HG03097 (cell line): ENCODE data around the gene RTN3.

Experiments used
- ATAC-seq: cut with Tn5 transposase; IDR thresholded peaks from one replicate; pipeline ENCODE4 v1.9.1; 2021; ENCODE audit not compliant: unreplicated experiment, low FRiP score

RTN3 gene

DNA sequence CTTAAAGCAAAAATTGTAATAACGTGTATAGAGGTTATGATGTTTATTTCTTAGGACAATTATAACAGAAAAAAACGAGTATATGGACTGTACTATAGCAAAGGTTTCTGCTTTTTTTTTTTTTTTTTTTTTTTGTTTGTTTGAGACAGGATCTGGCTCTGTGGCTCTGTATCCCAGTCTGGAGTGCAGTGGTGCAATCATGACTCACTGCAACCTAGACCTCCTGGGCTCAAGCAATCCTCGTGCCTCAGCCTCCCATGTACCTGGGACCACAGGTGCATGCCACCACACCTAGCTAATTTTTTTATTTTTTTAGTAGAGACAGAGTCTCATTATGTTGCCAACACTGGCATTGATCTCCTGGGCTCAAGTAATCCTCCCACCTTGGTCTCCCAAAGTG, 48.0 kb downstream of the RTN3 start:
- no peak for ATAC-seq

DNA sequence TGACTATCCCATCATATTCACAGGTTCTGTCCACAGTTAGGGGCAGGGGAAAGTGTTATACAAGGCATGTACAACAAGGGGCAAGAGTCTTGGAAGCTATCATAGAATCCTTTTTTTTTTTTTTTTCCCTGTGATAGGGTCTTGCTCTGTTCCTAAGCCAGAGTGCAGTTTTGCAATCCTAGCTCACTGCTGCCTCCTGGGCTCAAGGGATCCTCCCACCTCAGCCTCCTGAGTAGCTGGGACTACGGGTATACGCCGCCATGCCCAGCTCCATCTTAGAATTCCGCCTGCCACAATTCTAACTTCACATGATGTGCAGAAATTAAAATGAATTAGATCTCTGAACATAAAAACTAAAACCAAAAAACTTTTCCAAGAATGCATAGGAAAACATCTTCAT, 55.6 kb downstream of the RTN3 start:
- no peak for ATAC-seq

DNA sequence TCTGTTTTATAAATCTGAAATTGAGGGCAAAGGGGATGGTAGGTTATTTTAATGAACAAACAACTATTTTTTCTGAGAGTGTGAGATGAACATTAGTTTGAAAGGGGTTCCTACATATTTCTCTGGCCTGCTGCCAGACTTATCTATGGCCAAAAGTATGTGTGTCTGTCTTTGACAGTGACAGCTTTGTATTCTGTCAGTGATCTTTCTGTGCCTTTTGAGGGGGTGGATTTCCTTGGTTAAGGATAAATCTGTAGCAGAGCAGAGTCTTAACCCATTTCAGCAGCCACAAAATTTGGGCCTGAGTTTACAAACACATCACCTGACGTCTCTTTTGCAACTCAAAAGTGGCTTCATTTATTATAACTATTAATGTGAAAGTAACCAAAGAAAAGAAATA, 56.4 kb downstream of the RTN3 start:
- no peak for ATAC-seq

DNA sequence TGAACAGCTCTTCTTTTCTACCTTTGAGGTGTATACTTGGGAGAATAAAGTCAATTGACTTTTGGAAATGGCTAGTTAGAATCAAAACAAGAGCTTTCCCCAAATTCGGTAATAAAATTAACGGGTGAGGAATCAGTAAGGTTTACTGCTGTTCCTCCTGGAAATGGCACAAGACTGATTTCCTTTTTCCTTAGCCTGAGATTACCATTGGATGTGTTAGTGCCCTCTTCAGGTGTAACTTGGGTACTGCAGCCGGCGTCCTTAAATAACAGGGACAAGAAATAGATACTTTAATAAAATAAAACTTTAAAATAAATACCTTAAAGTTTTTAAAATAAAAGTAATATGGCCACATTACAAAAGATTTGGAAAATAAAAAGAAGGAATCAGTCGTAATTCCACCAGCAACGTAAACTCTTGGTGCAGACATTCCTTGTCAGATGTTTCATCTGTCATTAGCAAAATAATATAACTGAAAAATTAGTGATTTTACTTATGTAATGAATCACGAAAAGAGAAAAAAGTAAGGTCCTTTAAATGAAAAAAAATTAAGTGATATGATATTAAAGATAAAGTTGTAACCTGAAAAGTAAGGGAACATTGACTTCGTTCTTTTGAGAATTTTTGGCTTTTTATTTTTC, 57.5 kb downstream of the RTN3 start:
- no peak for ATAC-seq

DNA sequence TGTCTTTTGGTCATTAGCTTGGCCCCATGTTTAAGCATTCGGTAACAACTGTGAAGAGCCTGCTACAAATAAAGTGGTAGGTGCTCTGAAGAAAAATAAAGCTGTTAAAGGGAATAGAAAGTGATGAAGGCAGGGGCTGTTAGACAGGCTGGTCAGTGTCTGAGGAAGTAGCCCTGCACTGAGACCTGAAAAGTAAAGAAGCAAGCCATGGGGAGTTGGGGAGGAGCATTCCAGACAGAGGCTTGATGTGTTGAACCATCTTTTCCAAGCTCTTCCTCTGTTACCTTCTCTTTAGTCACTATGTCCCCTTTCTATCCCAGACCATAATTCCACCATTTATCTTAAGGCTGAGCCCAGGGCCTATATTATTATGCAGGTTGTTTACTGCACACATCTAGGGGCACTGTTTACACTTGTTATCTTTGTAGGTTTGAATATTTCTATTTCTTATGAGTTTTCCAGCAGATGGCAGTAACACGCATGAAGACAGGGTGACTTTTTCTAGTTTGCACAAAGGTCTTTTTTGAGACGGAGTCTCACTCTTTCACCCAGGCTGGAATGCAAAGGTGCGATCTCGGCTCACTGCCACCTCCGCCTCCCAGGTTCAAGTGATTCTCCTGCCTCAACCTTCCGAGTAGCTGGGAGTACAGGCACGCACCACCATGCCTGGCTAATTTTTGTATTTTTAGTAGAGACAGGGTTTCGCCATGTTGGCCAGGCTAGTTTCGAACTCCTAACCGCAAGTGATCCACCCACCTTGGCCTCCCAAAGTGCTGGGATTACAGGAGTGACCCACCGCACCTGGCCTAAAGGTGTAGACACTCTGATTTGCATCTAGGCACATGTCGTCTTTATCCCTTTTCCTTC, 64.2 kb downstream of the RTN3 start:
- ATAC-seq = no peak

DNA sequence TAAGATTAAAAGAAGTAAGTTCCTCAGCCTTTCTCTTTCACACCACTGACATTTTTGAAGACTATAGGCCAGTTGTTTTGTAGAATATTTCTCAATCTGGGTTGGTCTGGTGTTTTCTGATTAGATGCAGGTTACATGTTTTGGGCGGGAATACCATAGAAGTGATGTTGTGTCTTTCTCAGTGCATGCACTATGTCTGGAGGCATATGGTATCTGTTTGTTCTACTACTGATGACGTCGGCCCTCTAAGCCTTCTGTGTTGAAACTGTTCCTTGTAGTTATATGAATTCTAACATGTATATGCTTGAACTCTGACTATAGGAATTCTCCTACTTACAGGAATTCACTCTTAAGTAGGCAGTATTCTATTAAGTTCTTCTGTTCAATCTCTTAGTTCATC, 65.7 kb downstream of the RTN3 start:
- ATAC-seq = no peak

DNA sequence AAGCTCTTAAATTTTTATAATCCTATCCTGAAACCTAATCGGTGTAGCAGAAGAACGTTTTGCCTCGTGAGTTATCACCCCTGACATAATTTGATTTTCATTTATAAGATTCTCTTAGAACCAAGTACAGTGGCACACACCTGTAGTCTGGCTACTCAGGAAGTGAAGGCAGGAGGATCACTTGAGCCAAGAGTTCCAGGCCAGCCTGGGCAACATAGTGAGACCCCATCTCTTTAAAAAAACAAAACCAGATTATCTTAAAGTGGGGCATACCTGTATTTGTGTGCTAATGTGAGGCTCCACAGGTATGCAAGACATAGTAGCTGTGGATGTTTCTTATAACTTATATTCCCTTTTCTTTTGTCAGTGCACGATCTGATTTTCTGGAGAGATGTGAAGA, 68.3 kb downstream of the RTN3 start:
- no peak for ATAC-seq

DNA sequence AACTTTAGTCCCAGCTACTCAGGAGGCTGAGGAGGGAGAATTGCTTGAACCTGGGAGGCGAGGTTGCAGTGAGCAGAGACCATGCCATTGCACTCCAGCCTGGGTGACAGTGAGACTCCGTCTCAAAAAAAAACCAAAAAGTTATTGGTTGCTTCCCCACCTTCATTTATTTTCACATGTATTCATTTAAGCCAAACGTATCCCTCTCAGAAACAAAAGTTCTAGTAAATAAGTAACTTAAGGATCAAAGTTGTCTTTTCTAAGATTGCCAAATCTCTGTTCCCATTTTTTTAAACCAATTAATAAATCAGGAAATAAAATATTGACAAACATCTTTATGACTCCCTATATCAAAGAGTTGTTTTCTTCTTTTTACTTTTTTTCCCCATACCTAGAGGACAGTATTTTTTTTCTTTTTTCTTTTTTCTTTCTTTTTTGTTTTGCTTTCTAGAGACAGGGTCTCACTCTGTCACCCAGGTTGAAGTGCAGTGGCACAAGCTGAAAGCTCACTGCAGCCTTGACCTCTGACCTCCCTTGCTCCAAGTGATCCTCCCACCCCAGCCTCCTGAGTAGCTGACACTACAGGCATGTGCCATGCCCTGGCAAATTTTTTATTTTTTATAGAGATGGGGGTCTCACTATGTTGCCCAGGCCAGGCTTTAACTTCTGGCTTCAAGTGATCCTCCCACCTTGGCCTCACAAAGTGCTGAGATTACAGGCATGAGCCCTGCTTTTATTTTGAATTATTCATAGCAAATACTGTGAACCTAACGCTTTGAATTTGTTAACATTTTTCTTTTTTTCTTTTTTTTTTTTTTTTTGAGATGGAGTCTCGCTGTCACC, 75.8 kb downstream of the RTN3 start:
- no peak for ATAC-seq

DNA sequence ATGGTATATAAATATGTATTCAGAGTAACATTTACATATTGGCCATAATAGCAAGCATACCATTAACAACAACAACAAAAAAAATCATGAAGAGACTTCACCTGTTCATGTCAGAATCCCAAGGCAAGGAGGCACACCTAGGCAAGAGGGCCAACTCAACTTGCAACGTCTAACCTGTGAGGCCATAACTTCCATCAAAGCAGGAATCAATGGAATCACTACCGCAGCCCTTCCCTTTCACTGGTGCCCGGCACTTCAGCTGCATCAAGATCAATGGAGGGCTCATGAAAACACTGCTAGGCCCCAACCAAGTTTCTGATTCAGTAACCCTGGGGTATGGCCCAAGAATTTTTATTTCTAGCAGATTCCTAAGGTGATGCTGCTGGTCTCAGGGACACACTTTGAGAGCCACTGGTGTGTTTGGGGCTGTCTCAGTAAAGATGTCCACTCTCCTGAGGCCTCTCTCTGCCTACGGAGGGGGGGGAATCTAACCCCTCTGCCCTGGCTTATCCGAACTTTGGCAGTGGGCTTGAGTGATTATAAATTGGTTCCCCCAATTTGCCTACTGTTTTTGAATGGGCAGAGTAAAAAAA, 79.3 kb downstream of the RTN3 start:
- ATAC-seq = no peak

DNA sequence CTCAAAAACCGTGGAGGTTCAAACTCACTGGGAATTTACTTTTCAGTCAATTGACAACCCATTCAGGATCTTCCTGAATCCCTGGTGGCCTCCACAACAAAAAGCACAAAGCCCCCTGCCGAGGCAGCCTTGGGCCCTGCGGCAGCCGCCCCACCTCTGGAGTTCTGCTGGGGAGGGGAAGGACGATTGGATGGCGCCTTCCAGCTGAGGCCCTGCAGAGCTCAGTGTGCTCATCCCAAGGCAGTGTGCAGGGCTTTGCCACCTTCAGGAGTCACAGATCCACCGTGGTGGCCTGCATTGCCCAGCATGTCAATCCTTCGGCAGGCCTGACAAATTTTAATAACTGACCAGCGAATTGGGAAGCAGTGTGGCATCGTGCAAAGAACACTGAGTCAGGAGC, 79.9 kb downstream of the RTN3 start:
- ATAC-seq = no peak

DNA sequence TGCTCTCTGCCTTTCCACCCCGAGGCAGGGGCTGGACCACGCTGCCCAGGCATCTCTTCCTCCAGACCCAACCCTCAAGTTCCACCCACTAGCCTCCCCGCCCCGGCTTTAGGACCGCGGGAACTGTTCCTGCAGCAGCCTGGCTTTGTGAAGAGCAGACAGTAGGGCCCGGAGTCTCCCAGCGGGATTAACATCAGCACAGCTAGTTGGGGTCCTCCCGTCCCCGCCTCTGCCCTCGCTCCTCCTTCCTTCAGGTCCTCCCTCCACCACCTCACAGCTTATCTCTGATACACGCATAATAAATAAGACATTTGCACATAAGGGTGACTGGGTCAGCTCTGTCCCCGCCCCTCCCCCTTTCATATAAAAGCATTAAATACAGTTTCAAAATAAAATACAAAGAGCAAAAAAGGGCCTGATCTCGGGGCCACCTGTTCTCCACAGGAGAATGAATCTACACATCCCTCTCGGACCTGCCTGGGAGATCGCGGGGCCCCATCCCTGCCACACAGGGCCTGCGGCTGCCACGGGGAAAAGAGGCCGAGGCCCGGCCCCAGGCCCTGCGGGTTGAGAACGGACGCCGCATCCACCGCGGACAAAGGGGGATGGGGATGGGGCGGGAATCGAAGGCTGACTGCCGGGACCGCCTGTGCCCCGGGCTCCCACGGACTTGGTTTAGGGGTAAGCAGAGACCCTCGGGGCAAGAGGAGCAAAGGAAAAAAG, 80.8 kb downstream of the RTN3 start:
- ATAC-seq = no peak

DNA sequence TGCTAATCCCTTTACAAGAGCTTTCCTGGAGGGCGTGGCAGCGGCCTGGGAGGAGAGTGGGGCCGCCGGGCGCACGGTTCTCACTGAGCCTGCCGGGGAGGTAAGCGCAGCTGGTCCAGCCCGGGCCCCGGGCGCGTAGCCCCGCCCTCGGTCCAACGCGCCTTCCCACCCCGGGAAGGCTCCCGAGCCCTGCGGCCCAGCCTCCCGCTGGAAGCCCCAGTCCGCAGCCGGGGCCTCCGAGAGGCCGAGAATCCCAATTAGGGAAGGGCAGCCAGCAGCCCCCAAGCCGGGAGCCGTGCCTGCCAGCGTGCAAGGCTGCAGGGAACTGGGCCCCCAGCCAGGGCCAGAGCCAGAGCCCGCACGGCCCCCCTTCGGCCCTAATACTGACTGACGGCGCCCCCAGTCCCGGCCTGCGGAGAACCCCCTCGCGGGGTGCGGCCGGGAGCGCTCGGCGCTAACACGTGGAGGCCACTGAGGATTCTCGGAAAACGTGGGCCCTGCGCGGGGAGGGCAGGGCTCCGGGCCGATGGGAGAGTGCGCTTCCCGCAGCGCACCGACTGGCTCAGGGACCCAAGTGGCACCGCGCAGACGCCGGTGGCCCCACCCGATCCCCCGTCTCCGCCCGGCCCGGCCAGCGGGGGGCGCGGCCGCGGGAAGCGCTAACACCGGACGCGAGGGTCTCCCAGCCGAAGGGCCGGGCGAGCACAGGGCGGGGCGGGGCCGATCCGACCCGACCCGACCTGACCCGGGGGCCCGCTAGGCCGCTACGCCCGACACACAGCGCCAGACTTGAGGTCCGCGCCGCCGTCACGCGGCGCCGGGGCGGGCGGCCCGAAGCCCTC, 81.6 kb downstream of the RTN3 start:
- ATAC-seq = no peak

DNA sequence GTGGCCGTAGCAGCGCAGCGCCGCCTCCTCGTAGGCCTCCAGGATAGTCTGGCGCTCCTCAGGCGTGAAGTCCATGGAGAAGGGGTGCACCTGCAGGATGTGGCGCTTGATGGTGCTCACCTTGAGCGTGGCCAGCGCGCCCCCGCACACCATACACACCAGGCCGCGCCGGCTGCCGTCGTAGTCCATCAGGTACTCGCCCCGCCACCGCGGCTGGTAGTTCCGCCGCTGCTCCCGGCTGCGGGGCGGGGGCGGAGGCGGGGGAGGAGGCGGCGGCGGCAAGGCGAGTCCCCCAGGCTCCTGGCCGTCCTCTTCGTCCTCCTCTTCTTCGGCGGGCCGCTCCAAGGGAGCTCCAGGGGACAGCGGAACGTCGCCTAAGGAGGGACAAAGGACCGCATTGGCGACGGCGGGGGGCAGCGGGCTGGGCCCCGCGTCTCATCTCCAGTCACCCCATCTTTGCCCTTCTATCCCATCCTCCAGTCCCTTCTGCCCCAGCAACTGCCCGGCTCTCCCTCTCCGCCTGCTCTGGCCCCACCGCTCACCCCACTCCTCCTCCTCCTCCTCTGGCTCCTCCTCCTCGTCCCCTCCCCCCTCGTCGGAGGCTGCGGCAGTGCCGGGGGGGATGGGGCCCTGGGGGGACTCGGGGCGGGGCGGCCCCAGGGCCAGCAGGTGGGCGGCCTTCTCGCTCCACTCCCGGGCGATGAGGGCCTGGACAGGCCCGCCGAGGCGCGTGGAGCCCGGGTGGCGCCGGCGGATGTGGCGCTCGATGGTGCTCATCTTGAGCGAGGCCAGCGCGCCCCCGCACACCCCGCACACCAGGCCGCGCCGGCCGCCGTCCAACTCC, 82.4 kb downstream of the RTN3 start:
- no peak for ATAC-seq

DNA sequence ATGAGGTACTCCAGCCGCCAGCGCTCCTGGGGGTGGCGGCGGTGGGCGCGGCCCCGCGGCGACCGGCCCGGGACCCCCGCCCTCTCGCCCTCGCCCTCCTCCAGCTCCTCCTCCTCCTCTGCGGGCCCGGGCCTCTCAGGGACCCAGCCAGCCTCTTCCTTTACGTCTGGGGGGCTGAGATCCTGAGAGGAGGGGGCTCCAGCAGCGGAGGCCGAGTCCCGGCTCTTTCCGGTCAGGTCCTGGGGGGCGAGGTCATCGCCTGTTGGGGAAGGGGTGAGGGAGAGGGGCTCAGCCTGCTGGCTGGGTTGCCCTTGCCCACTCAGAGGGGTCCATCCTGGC, 83.0 kb downstream of the RTN3 start:
- ATAC-seq = no peak

DNA sequence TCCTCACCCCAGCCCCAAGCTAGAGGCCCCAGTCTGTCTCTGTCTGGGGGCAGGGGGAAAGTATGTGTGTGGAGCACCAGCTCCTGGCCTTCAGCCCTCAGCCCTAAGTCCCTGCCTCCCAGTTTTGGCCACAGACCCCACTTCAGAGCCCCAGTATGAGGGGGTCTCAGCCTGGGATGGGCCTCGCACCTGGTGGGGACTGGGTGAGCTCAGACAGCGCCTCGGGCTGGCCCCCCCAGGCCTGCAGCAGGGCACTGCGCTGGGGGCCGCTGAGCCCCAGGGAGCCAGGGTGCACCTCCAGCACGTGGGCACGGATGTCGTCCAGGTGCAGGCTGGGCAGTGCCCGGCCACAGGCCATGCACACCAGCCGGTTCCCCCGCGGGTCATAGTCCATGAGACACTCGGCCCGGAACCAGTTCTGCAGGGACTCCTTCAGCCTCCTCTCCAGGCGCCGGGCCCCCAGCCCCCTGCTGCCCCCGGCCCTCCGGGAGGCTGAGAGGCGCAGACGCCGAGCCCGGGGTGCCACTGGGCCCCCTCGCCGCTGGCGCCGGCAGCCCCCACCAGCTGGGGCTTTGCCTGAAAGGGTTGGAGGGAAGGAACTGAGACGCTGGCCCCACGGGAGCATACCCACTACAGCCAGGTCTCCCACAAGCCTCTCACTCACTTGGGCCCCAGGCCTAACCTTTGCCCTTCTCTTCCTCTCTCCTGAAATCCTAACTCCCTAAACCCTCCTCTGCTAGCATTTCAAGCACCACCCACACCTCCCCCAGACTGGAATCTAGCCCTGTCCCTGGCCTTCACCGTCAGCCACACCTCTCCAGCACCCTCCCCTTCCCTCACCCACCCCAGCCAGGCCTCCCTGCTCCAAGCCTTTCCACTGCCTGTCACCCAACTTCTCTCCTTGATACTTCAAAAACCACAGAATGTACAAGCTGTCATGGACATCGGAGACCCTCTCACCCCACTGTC, 83.7 kb downstream of the RTN3 start:
- ATAC-seq = no peak

DNA sequence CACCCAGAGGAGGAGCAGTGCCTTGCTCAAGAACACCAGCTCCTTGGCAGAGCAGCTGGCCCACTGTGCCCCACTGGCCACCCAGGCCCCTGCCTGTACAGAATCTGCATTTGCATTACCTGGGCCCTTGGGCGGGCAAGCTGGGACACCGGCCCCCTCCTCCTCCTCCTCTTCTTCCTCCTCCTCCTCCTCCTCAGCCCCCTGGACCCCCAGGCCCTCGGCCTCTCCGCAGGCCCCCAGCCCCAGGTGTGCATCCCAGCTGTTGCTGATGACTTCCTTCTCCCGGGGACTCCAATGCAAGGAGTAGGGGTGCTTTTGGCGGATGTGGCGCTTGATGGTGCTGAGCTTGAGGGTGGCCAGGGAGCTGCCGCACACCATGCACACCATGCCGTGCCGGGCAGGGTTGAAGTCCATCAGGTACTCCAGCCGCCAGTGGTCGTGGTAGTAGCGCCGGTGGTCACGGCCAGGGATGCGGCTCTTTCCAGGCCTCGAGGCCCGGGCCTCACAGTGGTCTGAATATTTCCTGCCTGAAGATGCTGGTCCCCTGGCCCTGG, 84.5 kb downstream of the RTN3 start:
- ATAC-seq = no peak

DNA sequence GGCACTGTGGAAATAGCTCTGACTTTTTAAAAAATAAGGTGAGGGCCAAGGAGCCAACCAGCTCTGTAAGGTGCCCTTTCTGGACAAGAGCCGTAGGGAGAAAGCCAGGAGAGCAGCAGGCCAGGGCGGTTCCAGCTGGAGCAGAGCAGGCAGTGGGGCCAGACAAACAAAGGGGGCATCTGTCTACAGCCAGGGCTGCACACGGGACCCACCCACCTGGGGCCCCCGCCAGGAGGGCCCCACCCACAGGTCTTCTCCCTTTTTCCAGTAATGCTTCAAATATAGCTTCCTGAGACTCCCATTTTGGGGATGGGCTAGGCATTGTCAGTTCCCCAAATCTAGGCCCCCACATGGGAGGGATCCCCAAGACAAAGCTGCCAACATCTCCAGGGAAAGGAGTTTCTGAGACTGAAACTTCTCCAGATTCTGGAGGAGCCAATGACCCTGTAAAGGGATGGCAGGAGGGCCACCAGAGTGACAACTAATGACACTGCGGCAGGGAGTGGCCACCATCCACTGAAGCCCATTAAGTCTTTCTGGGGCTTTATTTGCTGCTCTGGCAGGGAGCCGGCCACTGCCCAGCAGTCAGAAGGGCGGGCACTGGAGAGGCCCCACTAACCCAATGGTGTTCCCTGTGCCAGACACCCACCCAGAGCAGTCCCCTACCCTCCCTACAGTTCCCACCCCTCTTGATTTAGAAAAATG, 85.4 kb downstream of the RTN3 start:
- ATAC-seq = no peak
